Cortex of kidney (tissue), 1 donor: ENCODE measurements around the gene IL1R1.

Experiments used
- DNase-seq: peaks from one replicate; lab custom pipeline; 2025; lab: John Stamatoyannopoulos, UW

IL1R1 gene

DNA sequence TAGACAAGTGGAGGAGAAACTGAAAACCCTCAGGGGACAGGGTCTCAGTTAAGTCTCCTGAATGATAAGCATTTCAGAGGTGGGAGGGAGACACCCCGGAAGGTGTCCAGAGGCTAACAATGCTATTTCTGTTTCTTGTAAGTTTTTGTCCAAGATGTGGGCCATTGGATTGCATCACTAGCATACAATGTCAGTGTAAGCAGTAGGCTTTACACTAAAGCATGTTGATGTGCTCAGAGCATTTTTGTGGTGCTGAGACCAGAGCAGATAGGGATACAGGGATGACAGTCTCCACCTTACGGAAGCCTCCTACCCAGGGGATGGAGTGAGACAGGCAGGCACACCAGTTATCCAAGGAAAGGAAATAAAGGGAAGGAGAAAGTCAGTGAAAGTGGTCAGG, 2.2 kb upstream of the IL1R1 start:
- DNase-seq, result no peak

GRCh38 chr2:102141011-102141943, 1.3 kb upstream of the IL1R1 start:
- no peak for DNase-seq

GRCh38 chr2:102142829-102143449, 393 bp downstream of the IL1R1 start:
- no peak for DNase-seq

GRCh38 chr2:102143450-102143985, 972 bp downstream of the IL1R1 start:
- DNase-seq, result no peak

- no peak for DNase-seq
These were observed 1.6 kb downstream of the IL1R1 start for GRCh38 chr2:102144128-102144527.

DNA sequence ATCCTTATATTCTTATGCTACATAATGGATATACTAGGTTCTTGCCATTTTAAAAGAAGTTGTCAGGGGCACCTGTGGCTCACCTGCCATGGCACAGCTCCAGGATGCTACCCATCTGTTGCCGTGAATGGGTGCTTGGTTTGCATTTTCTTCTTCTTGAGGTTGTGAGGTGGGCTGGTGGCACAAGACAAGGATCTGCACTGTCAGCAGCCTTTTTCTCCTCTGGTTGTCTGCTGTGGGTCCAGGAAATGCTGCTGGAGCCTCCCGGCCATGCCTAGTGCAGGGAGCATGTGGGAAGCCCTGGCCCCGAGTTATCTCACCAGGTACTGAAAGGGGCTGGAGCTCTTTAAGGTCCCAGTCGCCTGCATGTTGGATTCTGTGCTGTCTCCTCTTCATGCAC, 2.6 kb downstream of the IL1R1 start:
- DNase-seq, result no peak

DNA sequence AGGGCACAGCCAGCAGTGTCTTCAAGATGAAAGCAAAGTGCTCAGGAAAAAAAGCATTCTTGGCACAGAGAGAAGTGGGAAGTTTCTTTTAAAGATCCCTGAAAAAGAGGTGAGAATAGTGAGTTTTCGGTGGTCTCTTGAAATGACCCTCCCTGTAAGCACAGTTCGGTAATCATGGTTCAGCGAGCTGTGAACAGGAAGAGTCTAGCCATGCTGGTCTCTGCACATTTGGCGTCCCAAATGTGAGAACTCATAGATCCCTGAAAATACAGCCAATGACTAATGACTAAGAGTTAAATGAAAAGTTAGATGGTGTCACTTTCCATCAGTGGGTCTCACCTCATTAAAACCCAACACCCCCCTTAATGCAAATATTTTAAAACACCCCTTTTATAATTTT, 3.4 kb downstream of the IL1R1 start:
- DNase-seq, result no peak

- DNase-seq, result no peak
These were observed 5.4 kb downstream of the IL1R1 start for GRCh38 chr2:102147935-102148334.

DNA sequence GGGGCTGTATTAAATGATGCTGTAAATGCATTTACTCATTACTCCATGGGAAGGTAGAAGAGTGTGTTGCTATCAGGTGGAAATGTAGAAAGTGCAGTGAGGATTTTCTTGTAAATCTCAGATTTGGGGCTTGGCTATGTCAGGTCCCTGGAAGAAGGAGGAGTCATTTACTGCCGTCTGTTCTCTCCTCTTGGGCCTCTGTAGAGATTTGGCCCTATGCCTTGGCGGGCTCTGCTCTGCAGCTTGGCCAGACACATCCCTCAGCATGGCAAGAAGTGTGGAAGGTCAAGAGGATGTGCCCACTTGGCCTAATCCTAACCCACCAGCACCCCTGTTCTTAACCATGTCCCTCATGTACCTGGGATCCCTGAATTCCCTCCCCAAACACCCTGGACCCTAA, 6.7 kb downstream of the IL1R1 start:
- DNase-seq, result no peak

DNA sequence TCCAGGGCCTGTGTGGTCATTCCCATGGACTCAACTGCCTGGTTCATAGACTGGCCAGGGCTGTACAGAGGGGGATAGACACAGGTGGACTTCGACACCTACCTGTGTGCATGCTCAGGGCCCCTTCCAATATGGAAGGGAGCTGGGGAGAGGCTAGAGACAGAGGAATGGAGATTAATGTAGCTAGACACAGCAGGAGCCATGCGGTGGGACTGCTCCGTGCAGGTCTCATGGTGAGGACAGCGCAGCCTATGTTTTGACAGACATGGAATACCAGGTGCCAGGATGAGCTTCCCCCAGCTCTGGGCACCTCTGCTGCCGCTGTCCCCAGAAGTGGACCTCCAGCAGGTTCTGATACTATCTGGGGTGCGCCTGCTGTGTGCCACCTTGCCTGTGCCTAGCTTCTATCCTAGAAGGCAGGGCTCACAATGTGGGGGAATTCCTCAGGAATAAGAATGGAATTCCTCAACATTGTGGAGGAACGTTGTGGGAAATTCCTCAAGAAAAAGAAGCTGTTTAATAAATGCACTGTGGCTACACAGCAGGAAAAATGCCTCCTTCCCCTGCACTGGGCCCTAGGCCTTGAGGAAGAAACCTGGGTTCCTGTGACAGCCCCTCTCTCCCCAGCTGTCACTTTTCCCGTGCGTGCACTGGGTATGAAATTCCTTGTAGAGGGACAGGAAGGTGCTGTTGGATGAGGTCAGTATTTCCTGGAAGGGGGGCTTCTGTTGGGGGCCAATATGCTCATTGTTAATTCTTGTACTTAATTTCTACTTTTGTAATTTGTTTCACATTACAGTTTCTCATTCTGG, 7.3 kb downstream of the IL1R1 start:
- no peak for DNase-seq

DNA sequence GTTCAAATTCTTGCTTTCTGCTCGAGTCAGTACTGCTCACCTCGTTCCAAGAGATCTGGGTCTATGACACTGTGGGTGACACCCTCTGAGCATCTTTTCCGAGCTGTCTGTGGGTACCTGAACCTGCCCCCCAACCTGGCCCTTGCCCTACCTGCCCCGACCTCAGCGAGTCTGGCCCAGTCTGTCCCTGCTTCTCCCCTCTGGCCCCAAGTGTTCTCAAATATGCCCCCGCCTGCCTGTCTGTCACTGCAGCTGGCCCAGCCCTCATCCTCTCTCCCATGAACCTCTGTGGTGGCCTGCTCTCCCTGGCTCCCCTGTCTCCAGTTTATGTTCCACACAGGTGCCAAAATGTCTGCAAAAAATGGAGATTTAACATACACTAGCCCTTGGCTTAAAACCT, 11.8 kb downstream of the IL1R1 start:
- DNase-seq, result no peak

GRCh38 chr2:102154946-102155702, 12.6 kb downstream of the IL1R1 start:
- DNase-seq, result no peak

DNA sequence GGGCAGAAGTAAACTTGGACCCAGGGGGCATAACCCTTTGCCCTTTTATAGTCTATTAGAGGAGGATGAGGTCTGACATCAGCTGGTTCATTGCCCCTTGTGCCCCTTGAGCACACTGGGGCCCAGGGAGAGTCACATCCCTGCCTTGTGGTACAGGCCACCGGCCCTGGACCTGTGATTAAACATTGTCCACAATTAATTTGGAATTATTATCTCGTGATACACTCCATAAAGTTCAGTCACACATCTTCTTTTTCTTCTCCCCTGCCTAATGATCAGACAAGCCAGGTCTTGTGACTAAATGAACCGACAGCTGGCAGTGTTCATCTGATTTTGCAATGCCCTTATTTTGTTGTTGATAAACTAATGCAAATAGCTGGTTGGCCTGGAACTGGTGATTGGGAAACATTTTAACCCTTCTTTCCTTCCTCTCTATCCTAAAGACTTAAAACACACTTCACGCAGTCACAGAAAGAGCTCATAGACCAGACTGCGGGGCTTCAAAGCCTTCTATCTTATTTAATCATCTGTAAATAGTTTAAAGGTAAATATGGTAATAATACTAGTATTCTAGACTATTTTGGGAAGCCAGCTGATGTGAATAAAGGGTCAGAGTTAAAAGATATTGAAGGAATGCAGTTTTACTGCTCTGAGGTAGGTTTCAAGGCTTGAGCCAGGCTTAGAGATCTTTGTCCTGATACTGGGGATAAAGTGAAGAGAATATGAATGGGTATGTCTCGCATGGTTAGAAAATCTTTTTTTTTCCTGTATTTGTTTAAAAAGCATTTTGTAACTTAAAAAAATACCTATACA, 13.4 kb downstream of the IL1R1 start:
- DNase-seq, result no peak

DNA sequence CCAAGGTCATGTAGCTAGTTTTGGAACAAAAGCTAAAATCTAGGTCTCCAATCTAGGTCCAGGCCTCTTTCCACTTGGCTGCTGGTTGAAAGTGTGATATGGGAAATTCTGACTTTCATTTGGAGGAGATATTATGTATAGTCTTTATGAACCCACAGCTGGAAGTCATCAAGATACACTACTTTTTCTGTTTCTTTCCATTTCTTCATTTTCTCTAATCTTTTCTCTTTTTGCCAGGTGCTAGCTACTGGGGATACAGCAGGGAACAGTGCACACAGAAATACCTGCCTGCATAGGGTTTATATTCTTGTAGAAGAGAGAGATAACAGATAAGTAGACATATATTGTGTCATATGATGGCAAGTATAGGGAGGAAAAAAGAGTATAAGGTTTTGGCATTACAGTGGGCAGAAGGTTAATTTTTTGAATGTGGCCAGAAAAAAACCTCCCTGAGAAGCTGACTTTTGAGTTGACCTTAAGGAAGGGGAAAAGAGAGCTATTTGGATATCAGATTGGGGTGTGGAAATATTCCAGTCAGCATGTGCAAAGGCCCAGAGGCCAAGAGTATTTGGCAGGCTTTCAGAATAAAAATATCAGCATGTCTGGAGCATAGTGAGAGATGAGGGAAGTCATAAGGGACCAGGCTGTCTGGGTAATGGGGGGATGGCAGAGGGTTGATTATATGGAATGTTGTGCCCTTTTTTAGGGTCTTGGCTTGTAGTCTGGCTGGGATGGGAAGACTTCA, 15.6 kb downstream of the IL1R1 start:
- no peak for DNase-seq

DNA sequence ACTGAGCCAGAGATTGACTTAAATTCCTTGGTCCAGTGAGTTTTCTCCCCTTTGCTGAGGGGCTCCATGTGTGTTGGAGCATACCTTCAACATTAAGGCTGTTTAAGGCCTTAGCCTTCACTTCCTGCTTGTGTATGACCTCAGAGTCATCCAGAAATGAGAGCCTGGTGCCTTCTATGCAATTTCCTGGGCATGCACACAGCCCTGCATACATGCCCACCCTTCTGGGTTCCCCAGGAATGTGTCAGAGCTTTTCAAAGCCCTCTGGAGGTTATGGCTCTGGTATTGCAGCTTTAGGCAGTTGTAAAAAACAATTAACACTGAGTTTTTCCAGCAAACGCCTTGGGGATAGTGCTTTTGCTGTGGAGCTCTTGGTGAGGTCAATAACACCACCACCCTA, 16.7 kb downstream of the IL1R1 start:
- no peak for DNase-seq

DNA sequence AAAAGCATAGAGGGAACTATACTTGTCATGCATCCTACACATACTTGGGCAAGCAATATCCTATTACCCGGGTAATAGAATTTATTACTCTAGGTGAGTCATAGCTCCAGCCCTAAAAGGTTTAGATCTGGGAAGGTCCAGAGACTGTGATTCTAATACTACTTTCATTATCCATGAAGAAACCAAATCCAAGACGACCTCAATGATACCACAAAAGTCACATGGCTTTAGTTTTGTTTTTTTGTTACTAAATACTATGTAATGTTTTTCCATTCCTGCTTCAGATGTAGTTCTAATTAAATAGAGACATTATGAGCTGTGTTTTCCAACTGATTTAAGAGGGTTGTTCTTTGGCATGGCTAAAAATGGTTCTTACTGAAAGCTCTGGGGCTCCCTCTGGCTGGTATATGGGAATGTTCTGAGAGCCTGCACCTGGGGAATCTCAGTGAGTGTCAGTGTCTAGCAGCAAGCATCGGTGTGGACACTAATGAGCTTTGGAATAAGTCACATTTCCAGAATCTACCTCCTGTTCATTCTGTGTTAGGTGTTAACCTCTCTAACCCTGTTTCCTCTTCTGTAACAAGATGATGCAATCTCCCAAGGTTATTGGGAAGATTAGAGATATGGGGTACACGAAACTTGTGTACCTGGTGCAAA, 23.8 kb downstream of the IL1R1 start:
- DNase-seq, result no peak

GRCh38 chr2:102168026-102168771, 25.7 kb downstream of the IL1R1 start:
- no peak for DNase-seq

GRCh38 chr2:102171946-102172345, 29.4 kb downstream of the IL1R1 start:
- no peak for DNase-seq

- no peak for DNase-seq
These were observed 30.2 kb downstream of the IL1R1 start for GRCh38 chr2:102172745-102173144.
